GM23248 (cell line): Measurements from ENCODE around the gene ZMIZ1.

Experiments
- EZH2 ChIP-seq: fragments of 200-600 bp; sonication (generic); IDR thresholded peaks from 2 replicates; pipeline ENCODE4 v1.6.1; 2018; ENCODE audit warnings: antibody characterized with exemption, mild to moderate bottlenecking; ENCODE audit not compliant: insufficient read depth, poor library complexity, severe bottlenecking
- EZH2phosphoT487 ChIP-seq: fragments of 200-600 bp; sonication (generic); IDR thresholded peaks from 2 replicates; pipeline ENCODE4 v1.6.1; 2018; ENCODE audit warnings: antibody characterized with exemption, moderate library complexity, mild to moderate bottlenecking, low read depth; ENCODE audit not compliant: insufficient read depth

GRCh38 chr10:79313911-79314439, 245.2 kb downstream of the ZMIZ1 start:
- no peak for TF ChIP-seq EZH2
- no peak for TF ChIP-seq EZH2phosphoT487
